DMS114 treated with DMSO at 0.1 percent for 48 hours (cell line): Measurements from ENCODE around the gene DLGAP4.

Source experiments
- DNase-seq: peaks from one replicate; lab custom pipeline; 2025; ENCODE audit not compliant: unreplicated experiment; lab: John Stamatoyannopoulos, UW

The DLGAP4 gene, protein sequence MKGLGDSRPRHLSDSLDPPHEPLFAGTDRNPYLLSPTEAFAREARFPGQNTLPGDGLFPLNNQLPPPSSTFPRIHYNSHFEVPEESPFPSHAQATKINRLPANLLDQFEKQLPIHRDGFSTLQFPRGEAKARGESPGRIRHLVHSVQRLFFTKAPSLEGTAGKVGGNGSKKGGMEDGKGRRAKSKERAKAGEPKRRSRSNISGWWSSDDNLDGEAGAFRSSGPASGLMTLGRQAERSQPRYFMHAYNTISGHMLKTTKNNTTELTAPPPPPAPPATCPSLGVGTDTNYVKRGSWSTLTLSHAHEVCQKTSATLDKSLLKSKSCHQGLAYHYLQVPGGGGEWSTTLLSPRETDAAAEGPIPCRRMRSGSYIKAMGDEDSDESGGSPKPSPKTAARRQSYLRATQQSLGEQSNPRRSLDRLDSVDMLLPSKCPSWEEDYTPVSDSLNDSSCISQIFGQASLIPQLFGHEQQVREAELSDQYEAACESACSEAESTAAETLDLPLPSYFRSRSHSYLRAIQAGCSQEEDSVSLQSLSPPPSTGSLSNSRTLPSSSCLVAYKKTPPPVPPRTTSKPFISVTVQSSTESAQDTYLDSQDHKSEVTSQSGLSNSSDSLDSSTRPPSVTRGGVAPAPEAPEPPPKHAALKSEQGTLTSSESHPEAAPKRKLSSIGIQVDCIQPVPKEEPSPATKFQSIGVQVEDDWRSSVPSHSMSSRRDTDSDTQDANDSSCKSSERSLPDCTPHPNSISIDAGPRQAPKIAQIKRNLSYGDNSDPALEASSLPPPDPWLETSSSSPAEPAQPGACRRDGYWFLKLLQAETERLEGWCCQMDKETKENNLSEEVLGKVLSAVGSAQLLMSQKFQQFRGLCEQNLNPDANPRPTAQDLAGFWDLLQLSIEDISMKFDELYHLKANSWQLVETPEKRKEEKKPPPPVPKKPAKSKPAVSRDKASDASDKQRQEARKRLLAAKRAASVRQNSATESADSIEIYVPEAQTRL

DNA sequence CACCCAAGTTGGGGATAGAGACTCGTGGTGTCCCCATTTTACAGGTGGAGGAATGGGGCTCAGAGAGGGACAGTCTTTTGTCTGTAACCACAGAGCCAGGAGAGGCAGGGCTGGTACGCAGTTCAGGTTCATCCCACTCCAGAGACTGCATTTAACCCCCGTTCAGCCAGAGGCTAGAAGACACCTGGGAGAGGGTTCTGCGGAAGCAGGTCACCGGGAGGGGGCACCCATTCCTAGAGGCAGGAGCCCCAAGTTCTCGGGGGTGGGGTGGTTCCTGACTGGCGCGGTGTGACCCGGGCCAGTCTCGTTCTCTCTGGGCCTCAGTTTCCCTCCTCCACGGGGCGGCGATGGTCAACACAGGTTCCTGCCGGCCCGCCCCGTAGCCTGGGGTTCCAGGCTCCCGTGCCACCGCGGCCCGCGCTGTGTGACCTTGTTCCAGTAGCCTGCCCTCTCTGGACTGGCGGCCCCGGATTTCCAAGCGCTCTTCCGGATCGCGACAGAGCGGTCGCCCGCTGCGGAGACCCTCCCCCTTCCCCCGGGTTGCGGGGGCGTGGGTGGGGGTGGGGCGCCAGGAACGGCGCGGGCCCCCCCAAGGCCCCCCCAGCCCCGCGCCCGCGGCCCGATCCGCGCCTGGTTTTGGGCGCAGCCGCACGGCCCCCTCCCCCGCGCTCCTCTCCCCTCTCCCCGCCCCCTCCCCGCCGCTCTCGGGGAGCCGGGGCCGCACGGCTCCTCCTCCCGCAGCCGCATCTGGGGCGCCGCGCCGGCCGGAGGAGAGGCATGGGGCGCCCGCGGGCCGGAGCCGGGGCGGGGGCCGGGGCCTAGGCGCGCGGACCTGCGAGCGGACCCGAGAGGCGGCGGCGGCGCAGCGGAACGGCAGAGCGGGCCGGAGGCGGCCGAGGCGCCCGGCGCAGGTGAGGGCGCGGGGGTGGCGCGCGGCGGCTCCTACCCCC, at the start of gene DLGAP4:
TSS of gene DLGAP4 (plus strand) at position 738 of the 950 bp plus-strand sequence. CDS start 125,379 bp downstream, outside the sequence.
- DNase-seq, result no peak

DNA sequence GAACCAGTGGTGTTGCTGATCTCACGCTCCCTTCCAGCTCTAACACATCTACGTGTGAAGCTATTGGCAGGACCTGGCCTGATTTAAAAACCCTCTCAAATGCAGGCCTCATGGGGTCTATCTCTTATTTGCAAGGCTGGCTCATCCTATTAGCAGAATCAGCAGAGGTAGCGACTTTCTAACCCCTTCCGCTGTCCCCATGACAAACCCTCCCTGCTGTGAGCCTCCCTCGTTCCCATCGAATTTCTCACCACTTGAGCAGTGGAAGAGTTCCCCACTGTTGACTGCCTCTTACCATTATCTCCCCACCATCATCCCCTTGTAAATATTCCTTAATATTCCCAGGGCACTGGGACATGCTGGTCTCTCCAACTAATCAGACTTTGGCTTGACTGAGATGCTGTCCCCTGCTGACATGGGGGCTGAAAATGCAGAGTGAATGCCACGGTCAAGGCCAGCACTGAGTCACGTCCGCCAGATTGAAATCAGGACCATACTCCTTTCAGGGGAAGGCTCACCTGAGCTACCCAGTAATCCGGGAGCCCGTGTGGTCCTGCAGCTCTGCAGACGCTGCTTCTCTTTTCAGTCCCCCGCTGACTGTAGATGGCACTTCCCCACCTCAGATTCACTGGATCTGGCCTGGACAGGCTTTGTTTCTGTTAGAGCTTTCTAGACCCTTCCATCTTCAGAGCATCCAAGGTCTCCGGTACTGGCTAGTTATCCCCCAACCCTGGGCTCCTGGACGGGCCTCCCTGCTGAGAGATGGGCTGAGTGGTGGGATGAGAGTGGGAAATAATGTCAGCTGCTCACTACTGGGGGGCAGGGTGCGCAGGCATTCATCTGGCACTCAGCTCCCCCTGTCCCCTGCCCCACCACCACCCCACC, 46.7 kb upstream of the DLGAP4 start:
- no peak for DNase-seq

DNA sequence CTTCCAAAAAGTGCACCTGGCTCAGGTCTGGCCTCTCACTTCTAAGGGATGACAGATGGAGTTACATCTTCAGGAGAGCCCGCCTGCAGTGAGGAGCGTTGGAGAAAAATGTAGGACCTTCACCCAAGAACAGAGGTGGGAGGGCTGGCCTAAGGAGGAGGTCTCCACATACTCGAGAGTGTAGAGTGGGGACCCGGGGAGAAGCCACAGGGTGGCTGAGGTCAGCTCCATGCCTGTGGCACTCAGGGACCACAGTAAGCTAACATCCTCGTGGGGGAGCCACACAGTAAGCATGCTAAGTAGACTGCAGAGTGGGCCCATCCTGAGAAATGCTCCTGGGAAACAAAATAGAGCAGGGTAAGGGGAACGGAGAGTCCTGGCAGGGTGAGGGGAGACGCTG, 45.8 kb upstream of the DLGAP4 start:
- no peak for DNase-seq

DNA sequence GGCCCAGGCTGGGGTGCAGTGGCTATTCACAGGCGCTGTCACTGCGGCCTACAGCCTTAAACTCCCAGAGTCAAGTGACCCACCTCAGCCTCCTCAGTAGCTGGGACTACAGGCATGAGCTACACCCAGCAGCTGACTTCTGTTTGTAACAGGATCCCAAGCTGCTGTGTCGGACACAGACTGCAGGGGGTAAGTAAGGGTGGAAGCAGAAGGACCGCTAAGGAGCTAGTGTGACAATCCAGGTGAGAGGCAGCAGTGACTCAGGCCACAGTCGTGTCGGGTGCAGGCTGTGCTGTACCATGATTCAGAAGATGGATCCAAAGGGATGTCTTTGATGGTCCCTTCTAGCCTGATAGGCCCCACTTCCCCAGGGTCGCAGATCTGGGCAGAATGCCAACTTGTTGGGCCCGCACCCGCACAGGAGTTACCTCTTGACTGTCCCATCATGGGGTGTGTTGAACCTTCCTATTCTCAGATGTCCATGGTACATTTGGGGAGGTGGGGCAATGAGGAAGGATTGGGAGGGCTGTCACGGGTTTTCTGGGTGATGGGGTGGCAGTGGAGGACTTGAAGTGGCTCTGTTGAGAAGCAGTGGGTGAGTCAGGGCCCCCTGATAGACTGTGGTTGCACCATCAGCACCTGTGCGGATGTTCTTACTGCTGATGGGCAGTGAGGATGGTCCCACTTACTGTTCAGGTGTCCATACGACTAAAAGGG, 44.6 kb upstream of the DLGAP4 start:
- no peak for DNase-seq

DNA sequence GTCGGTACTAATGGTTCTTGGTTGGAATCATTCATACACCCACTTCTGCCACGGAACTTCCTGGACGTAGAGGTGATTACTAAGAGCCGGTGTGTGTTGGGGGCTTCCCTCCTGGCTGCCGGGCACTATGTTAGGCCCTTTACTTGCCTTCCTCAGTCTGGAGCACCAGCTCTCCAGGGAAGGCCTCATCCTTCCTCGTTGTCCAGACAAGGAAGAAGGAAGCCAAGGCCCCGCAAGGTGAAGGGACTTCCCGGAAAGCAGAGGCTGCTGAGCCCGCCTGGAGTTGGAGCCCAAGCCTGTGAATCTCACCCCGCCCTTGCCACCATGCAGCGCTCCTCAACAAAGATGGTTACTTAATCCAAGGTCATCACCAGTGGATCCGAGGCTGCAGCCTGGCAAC, 43.7 kb upstream of the DLGAP4 start:
- DNase-seq, result no peak

DNA sequence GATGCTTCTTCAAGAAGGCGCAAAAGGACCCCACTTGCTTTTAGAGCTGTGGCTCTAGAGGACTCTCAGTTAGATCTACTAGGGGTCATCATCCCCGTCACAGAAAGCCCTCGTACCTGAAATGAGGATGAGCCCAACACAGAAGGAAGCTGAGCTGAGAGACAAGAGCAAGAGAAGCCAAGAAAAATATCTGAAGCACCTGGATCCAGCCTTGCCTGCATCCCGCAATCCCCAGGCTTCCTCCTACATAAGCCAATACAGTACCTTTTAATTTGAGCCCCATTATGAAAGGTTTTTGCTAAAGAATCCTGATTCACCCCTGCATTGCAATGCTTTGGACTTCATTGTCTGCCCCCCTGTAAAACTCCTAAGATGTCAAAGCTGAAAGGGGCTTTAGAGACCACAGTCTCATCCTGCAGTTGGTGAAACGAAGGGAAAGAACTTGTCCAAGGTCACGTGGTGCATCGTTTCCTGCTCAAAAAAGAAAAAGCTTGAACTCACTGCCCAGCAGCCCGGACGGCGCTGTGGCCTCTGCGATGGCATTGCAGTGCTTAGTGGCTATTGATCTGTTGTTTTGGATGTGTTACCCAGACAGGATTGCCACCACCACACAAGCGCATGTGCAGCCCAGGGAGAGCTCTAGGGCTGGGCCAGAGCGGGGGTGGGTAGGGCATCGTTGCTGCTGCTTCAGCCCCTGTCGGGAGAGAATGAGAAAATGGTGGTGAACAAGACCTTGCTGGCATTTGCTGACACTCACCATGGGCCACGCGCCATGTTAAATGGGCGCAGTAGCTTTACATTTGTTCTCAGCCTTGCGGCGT, 41.5 kb upstream of the DLGAP4 start:
- DNase-seq, result no peak

DNA sequence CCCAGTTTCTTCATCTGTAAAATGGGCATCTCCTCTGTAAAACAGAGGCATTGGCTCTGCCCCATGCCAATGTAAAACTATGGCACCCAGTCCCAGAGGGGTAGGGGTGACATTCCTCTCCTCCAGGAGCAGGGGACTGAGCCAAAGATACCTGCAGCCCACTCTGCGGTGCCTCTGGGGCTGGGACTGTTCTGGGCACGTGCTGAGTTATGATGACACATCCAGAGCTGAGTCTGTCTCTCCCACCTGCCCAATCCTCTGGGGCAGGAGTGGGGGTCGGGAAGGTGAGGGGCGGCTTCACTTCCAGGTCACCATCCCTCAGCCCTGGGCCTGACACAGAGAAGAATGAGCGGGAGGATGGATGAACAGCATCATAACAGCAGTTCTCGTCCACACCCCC, 40.0 kb upstream of the DLGAP4 start:
- DNase-seq, result no peak

DNA sequence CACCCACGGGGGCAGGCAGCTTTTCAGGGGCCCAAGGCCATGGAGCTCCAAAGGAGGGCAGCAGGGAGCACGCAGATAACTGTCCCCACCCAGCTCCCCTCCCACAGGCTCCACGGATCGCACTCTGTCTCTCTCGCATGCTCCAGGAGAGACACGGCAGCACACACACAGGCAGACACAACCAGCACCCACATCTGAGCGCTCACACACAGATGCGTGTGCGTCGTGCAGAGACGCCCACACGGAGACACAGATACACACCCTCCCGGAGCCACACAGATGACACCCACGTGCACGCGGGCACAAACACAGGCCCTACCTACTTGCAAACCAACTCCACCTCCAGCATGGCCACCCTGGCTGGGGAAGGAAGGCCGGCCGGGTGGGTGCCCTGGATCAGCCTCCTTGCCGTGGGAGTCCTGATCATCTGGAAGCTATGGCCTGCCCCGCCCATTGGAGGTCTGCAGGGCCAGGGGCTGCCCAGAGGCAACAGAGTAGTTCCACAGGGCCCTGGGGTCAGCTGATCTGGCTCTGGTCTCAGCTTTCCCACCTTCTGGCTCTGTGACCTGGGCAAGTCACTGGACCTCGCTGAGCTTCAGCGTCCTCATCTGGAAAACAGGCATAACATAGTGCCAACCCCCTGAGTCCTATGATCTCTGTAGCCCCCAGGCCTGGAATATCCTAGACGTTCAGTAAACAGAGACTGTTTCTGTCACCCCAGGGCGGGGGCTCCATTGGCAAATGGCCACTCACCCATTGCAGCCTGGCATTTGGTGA, 38.3 kb upstream of the DLGAP4 start:
- DNase-seq, result no peak

DNA sequence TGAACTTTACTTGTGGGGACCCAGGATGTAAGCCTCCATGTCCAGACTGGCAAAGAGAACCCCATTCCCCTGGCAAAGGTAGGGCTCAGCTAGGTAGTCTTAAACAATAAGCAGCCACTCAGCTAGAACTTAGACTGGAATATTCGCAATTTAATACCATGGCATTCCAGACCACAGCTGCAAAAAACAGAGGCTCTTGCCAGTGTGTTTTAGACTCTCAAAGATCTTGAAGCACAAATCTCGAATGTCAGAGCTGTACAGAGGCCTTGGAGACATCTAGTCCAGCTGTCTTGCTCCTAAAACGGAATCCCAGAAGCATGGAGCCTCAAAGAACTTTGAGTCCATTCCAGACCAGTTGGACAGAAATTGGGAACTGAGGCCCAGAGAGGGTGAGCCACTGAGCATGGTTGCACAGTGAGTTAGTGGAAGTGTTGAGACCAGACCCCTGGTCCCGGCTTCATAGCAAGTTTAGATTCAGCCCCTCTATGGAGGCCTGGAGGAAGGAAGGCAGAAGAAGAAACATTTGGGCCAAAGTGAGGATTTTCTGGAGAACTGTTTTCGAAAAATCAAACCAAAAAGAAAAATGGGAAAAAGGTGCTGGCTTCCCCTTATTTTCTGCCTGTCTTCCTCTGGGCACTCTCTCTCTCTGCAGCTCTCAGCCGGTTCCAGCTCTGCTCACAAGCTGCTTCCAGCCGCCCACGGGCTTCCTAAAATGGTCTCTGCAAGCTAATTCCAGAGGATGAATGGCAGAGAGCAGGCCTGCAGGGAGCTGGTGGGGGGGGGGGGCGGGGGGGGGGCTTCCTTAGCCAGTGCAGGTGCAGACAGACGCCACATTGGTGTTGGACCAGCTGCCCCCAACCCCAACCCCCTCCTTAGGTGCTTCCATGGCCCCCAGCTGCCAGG, 37.4 kb upstream of the DLGAP4 start:
- DNase-seq, result no peak

DNA sequence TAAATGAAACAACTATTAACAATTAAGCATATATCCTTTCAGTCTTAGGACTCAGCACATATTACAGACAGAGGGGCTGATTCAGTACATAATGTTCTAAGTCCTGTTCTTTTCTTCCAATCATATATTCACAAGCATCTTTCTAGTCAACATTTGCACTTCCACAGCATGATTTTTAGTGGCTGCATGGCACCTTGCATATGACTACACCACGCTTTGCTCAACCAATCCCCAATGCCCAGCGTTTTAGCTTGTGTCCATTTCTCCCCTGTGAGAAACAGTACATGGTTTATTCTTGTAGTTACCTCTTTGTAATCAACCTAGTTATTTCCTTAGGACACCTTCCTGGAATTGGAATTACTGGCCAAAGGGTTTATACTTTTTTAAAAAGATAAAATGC, 36.6 kb upstream of the DLGAP4 start:
- DNase-seq, result no peak

DNA sequence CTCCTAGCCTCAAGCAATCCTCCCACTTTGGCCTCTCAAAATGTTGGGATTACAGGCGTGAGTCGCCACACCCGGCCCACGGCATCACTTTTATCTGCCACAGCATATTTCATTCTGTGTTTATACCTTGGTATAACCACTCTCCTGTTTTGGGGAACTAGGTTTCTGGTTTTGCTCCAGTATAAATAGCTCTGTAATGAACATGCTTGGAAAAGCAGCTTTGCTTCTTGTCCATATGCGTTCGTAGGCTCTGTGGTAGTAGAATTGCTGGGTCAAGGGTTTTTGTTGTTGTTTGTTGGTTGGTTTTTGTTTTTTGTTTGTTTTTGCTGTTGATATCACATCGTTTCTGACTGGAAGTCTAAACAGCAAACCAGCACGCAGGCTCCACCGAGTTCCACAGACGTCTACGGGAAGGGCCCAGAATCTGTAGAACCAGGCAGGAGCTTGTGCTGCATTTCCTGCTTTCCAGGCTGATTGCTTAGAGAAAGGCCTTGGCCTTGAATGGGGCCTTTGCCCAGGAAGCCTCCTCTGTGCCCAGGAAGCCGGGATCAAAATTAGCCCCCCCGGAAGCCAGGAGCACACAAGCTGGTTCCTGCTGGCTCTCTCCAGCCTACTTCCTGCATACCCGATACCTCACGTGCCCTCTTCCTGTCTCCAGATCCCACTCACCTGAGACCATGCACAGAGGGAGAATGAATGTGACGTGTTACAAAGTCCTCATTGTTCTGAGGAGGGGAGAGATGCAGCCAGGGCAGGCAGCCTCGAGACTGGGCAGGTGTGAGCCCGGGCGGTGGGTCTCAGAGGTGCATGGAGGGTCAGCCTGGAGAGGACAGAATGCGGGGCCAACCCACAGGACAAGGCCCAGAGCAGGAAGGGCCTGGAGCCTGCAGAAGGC, 35.1 kb upstream of the DLGAP4 start:
- no peak for DNase-seq

DNA sequence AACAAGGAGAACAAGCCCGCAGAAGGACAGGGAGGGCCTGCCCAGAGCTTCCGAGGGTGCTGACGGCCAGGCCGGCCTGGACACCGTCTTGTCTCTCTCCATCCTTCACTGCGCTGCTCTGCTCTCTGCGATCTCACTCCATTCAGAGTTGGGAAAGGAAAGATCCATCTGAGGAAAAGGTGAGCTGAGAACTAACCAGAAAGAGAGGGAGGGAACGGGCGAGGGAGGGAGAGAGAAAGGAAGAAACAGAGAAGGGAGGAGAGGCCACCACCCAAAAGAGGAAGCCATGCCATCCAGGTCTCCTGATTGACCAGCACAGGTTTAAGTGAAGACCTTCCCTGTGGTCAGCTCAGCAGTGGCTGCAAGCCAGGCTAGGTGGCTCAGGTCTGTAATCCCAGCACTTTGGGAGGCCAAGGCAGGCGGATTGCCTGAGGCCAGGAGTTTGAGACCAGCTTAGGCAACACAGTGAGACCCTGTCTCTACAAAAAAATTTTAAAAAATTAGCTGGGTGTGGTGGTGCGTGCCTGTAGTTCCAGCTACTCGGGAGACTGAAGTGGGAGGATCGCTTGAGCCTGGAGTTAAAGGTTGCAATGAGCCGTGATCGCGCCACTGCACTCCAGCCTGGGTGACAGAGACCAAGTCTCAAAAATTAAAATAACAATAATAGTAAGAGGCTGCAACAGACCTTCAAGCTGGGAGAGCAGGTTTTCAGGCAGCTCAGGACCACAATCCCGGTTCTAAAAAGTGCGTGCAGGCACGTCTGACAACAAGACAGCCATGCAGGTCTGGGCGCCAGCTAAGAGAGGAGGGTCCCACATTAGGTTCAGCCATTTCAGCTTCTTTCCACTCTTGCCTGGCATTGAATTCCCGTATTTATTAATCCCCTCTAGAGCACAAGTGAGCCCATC, 34.2 kb upstream of the DLGAP4 start:
- DNase-seq, result no peak

DNA sequence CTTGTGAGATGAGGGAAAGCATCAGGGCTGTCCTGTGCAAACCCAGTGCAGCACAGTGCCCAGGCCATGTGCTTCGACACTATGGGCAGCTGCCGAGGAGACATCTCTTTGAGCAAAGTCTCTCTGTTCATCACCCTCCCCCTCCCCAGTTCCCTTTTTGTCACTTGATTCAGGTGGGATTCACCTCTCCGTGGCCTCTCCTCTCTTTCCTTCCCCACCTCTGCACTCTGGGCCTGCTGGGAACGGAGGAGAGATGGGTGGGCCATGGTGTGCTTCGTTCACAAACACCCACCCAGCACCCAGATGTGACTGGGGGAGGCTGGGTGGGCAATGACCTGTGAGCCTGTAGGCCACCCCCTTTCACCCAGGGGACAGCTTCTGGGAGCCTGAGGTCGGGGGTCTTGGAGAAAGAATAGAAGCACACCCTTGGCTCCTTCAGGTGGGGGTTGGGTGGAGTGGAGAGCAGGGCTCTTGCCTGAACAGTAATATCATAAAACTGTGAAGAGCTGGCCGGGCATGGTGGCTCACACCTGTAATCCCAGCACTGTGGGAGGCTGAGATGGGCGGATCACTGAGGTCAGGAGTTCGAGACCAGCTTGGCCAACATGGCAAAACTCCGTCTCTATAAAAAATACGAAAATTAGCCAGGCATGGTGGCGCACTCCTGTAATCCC, 33.5 kb upstream of the DLGAP4 start:
- DNase-seq, result no peak
